ENCODE data around the gene SLC9A1. TPM values are rescaled to one million over a fixed set of nuclear protein-coding genes. Genes with fewer than 3 reads are reported as not detected.

The SLC9A1 gene
- total RNA-seq, 1 experiment from 2014 or later = 21.7 TPM

DNA sequence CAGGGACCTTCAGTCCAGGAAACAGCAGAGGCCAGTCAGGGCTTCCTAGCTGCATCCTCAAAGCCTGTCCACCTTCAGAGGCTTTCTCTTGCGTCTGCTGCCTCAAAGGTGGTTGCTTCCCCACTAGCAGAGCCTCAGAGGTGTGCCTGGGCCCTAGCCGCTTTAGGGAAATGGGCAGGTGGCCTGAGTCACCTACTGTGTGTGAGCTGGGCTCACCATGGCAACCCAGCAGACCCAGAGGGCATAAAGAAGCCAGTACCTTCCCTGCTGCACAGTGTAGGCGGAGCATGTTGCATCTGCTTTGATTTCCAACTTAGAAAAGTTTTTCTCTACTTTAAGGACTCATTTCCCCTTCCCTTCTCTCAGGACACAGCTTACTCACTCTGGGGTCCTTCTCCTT is 12.5 kb downstream of the SLC9A1 start (continued):
- TF ChIP-seq SIN3A (IDR thresholded peaks at IDR 0.05; ENCODE audit: low read depth) = no peak
- no peak for TF ChIP-seq JUND (IDR thresholded peaks at IDR 0.05)
- TF ChIP-seq CEBPB (IDR thresholded peaks at IDR 0.05; ENCODE audit: low read depth) = no peak
- no peak for TF ChIP-seq EZH2 (IDR thresholded peaks at IDR 0.05)

GRCh38 chr1:27141266-27142003 is 13.5 kb downstream of the SLC9A1 start:
- TF ChIP-seq SIN3A (IDR thresholded peaks at IDR 0.05; ENCODE audit: low read depth) (no peak), ZFX (IDR thresholded peaks at IDR 0.05) (no peak), CEBPB (IDR thresholded peaks at IDR 0.05; ENCODE audit: low read depth) (no peak), ELF1 (IDR thresholded peaks at IDR 0.05; ENCODE audit: borderline replicate concordance, low read depth) (no peak)
- CTCF ChIA-PET = interaction anchor here (1.4 kb wide), 1 partner anchor 95 kb away, joined by 4 read pairs; no protein-coding TSS in a partner anchor
- H3K4me2 ChIP-seq (ENCODE audit: low read length) = peak overlapping the region; percentile 71

DNA sequence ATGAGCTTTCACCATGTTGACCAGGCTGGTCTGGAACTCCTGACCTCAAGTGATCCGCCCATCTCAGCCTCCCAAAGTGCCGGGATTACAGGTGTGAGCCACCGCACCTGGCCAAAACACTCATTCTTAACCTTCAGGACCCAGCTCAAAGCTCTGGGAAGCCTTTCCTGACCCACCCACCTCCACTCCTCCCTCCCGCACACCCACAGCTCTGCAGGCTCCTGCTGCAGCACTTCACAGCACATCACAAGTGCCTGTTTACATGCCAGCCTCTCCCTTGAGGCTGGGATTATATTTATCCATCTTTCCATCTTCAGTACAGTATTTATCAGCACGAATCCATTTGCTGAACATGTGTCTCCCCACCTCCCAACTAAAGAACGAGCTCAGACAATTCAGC is 14.9 kb downstream of the SLC9A1 start:
- ATAC-seq = no peak
- no peaks in the 10 kb centered on the region for H4K20me1 ChIP-seq (ENCODE audit: insufficient read depth)
- no peak overlapping the region for H3K4me3 ChIP-seq (replicated peaks in 1 of 2; ENCODE audit: low read depth in 1 of 2, low read length in 2 of 2)
- no TSS peak for BruUV-seq (replicated peaks)
- no peak overlapping the region for H2AFZ ChIP-seq (ENCODE audit: low read depth, low read length, poor library complexity, severe bottlenecking)
- DNase-seq (ENCODE audit: low read depth, low spot score) = no peak
- H3K9me3 ChIP-seq (ENCODE audit: control insufficient read depth in 1 of 2, insufficient read depth in 1 of 2, low read depth in 1 of 2, low read length in 2 of 2) = no peaks in the 10 kb centered on the region
- no peaks in the 10 kb centered on the region for H3K36me3 ChIP-seq (ENCODE audit: control insufficient read depth in 1 of 2, insufficient read depth in 2 of 2, low read length in 2 of 2)
- no peak overlapping the region for H3K4me2 ChIP-seq (ENCODE audit: low read length)
- H3K79me2 ChIP-seq (ENCODE audit: insufficient read depth, low read length) = peaks cover 52% of the 10 kb centered on the region
- H3K9ac ChIP-seq (ENCODE audit: low read length) = no peak overlapping the region
- no peak overlapping the region for H3K27ac ChIP-seq (ENCODE audit: low read depth, low read length)
- H3K4me1 ChIP-seq (ENCODE audit: control insufficient read depth in 1 of 2, insufficient read depth in 2 of 2, low read length in 2 of 2) = peaks cover 50 to 53% of the 10 kb centered on the region in 2 experiments
- TF ChIP-seq SP1 (IDR thresholded peaks at IDR 0.05; ENCODE audit: low read depth) = no peak
- no peak for TF ChIP-seq RAD21 (IDR thresholded peaks at IDR 0.05; ENCODE audit: low read depth)
- TF ChIP-seq, protein P1, sequence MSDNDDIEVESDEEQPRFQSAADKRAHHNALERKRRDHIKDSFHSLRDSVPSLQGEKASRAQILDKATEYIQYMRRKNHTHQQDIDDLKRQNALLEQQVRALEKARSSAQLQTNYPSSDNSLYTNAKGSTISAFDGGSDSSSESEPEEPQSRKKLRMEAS (IDR thresholded peaks at IDR 0.05) = no peak
- no peak for TF ChIP-seq JUND (IDR thresholded peaks at IDR 0.05)
- TF ChIP-seq EGR1 (IDR thresholded peaks at IDR 0.05; ENCODE audit: low read depth) = no peak
- TF ChIP-seq, protein P2, sequence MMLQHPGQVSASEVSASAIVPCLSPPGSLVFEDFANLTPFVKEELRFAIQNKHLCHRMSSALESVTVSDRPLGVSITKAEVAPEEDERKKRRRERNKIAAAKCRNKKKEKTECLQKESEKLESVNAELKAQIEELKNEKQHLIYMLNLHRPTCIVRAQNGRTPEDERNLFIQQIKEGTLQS (IDR thresholded peaks at IDR 0.05) = no peak
- TF ChIP-seq, protein P3, sequence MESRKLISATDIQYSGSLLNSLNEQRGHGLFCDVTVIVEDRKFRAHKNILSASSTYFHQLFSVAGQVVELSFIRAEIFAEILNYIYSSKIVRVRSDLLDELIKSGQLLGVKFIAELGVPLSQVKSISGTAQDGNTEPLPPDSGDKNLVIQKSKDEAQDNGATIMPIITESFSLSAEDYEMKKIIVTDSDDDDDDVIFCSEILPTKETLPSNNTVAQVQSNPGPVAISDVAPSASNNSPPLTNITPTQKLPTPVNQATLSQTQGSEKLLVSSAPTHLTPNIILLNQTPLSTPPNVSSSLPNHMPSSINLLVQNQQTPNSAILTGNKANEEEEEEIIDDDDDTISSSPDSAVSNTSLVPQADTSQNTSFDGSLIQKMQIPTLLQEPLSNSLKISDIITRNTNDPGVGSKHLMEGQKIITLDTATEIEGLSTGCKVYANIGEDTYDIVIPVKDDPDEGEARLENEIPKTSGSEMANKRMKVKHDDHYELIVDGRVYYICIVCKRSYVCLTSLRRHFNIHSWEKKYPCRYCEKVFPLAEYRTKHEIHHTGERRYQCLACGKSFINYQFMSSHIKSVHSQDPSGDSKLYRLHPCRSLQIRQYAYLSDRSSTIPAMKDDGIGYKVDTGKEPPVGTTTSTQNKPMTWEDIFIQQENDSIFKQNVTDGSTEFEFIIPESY (IDR thresholded peaks at IDR 0.05; ENCODE audit: extremely low read depth, insufficient replicate concordance, low read length) = no peak
- no peak for TF ChIP-seq YY1 (IDR thresholded peaks at IDR 0.05; ENCODE audit: extremely low read depth, insufficient replicate concordance, low read depth, low read length)
- ChIA-PET POLR2A (interaction anchor here (1.7 to 7.4 kb wide), 2 partner anchors 12 to 15 kb away, joined by 10 to 61 read pairs; partner anchors contain the start of gene SLC9A1), RAD21 (ENCODE audit: low non-redundant PET in 1 of 2, low total read pairs in 2 of 2, uncharacterized antibody in 2 of 2, unreplicated experiment in 2 of 2) (no interaction called here), CTCF (interaction anchor here (1.2 kb wide), 1 partner anchor 15 kb away, joined by 4 read pairs; the partner anchor contains the start of gene SLC9A1)
- no peaks in the 10 kb centered on the region for H3K9me2 ChIP-seq (ENCODE audit: insufficient read depth)
- intact Hi-C loops (cut with micrococcal nuclease) = no loop called here
- H3K27me3 ChIP-seq (ENCODE audit: insufficient read depth, low read length) = no peaks in the 10 kb centered on the region

More at GRCh38 chr1:27141266-27142003, 13.5 kb downstream of the SLC9A1 start:
- H3K9me2 ChIP-seq (ENCODE audit: insufficient read depth) = no peaks in the 10 kb centered on the region
- no peaks in the 10 kb centered on the region for H3K9me3 ChIP-seq (ENCODE audit: control insufficient read depth in 1 of 2, insufficient read depth in 1 of 2, low read depth in 1 of 2, low read length in 2 of 2)
- peaks cover 60 to 67% of the 10 kb centered on the region in 2 experiments for H3K4me1 ChIP-seq (ENCODE audit: control insufficient read depth in 1 of 2, insufficient read depth in 2 of 2, low read length in 2 of 2)
- H3K79me2 ChIP-seq (ENCODE audit: insufficient read depth, low read length) = peaks cover 58% of the 10 kb centered on the region
- POLR2A ChIA-PET = interaction anchor here (1.7 to 7.4 kb wide), 2 partner anchors 10 to 13 kb away, joined by 10 to 61 read pairs; partner anchors contain the start of gene SLC9A1
- H3K27me3 ChIP-seq (ENCODE audit: insufficient read depth, low read length) = no peaks in the 10 kb centered on the region
- no peak overlapping the region for H2AFZ ChIP-seq (ENCODE audit: low read depth, low read length, poor library complexity, severe bottlenecking)
- H3K4me3 ChIP-seq (replicated peaks in 1 of 2; ENCODE audit: low read depth in 1 of 2, low read length in 2 of 2) = peak overlapping the region in 1 of 2 experiments; percentile 30; a peak in 2 of 4 replicates
- intact Hi-C loops (cut with micrococcal nuclease) = no loop called here
- ATAC-seq (peak; percentile 71), DNase-seq (ENCODE audit: low read depth, low spot score) (no peak)
- BruUV-seq (replicated peaks) = no TSS peak
- peak overlapping the region; percentile 39 for H3K9ac ChIP-seq (ENCODE audit: low read length)
- no peaks in the 10 kb centered on the region for H4K20me1 ChIP-seq (ENCODE audit: insufficient read depth)
- H3K36me3 ChIP-seq (ENCODE audit: control insufficient read depth in 1 of 2, insufficient read depth in 2 of 2, low read length in 2 of 2) = no peaks in the 10 kb centered on the region
- 0 out of 2 replicates have a peak overlapping the region, but pooled peaks have one; percentile 32 for H3K27ac ChIP-seq (ENCODE audit: low read depth, low read length)
- RAD21 ChIA-PET (ENCODE audit: low non-redundant PET in 1 of 2, low total read pairs in 2 of 2, uncharacterized antibody in 2 of 2, unreplicated experiment in 2 of 2) = no interaction called here
